Stomach smooth muscle (tissue), 2 donors: Measurements from ENCODE around the gene ASCL2.
A peak's percentile ranks its signal among the peaks of the same experiment; 100 is the strongest.

Source experiments
- H3K27ac ChIP-seq: one replicate; pipeline ENCODE4 v1.7.0; 2013; ENCODE audit warnings: mild to moderate bottlenecking, low read length, inconsistent platforms
- H3K27me3 ChIP-seq, 2 donors: one replicate each; pipeline ENCODE4 v1.7.0; 2013; ENCODE audit warnings: low read length in 2 of 2; ENCODE audit not compliant: insufficient read depth in 2 of 2, control insufficient read depth in 1 of 2
- H3K36me3 ChIP-seq, 2 donors: one replicate each; pipeline ENCODE4 v1.7.0; 2013; ENCODE audit warnings: low read length in 2 of 2; ENCODE audit not compliant: control insufficient read depth in 2 of 2, insufficient read depth in 2 of 2
- H3K4me1 ChIP-seq: one replicate; pipeline ENCODE4 v1.7.0; 2013; ENCODE audit warnings: low read length; ENCODE audit not compliant: control insufficient read depth, insufficient read depth
- H3K4me3 ChIP-seq, 2 donors: one replicate each; pipeline ENCODE4 v1.7.0; 2013; ENCODE audit warnings: low read length in 2 of 2
- H3K9ac ChIP-seq, 2 donors: one replicate each; pipeline ENCODE4 v1.7.0; 2013; ENCODE audit warnings: low read length in 2 of 2, mild to moderate bottlenecking in 1 of 2
- H3K9me3 ChIP-seq, 2 donors: one replicate each; pipeline ENCODE4 v1.7.0; 2013; ENCODE audit warnings: low read length in 2 of 2; ENCODE audit not compliant: control insufficient read depth in 2 of 2
- donor health status: healthy.
- donor health status: Pancreatic carcinoma.

The ASCL2 gene

GRCh38 chr11:2270322-2271076, at the start of gene ASCL2:
ASCL2 (minus strand) TSS chr11:2270588; CDS start chr11:2270332, 256 bp downstream.
- Histone ChIP-seq H3K27ac (no peak within 1 kb of the TSS), H3K27me3 (peaks cover 19 to 51% of the 10 kb centered on the region in 2 donors), H3K36me3 (no peaks in the 10 kb centered on the region), H3K9ac (no peak within 1 kb of the TSS), H3K4me1 (peaks cover 20% of the 10 kb centered on the region), H3K4me3 (peak within 1 kb of the TSS; percentile 25 to 49), H3K9me3 (no peaks in the 10 kb centered on the region)

DNA sequence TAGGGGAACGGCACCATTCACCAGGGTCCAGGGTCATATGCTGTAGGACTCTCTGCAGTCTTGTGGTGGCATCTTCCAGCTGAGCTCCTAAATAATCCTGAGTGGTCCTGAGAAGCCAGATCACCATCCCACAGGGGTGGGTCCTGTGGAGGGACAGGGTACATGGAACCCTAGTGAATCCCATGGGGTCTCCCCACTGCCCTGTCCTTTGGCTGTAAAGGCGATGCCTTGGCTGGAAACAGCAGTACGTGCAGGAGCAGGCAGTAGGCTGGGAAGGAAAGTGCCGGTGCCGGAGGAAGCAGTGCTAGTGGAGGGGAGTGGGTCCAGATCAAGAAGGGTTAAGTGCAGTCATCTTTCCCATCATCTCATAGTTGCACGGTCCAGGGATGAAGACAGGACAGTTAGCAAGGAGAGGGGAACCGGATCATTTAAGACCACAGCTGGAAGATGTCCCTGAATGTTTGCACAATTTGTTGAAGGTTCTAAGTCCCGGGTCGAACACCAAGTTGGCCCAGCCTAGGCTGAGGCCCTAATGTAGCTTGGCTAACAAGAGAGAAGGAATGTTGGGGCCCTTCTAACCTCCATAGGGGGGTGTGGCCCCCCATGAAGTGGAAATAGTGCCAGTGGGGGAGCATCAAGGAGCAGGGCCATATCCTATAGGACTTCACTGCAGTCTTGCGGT, 49.5 kb upstream of the ASCL2 start:
- peaks cover 0 to 10% of the 10 kb centered on the region in 2 donors for H3K9me3 ChIP-seq
- no peak overlapping the region for H3K9ac ChIP-seq
- no peaks in the 10 kb centered on the region for H3K27me3 ChIP-seq
- no peak overlapping the region for H3K4me3 ChIP-seq
- H3K4me1 ChIP-seq, result peaks cover 11% of the 10 kb centered on the region
- H3K27ac ChIP-seq, result no peak overlapping the region
- no peaks in the 10 kb centered on the region for H3K36me3 ChIP-seq

DNA sequence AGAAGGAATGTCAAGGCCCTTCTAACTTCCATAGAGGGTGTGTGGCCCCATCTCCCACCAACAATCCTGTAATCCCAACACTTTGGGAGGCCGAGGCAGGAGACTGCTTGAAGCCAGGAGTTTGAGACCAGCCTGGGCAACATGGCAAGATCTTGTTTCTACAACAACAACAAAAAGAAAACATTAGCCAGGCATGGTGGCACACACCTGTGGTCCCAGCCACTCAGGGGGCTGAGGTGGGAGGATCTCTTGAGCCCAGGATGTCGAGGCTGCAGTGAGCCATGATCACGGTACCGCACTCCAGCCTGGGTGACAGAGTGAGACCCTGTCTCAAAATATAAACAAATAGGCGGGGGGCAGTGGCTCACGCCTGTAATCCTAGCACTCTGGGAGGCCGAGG, 48.3 kb upstream of the ASCL2 start:
- no peak overlapping the region for H3K9ac ChIP-seq
- no peaks in the 10 kb centered on the region for H3K27me3 ChIP-seq
- H3K4me1 ChIP-seq, result peaks cover 23% of the 10 kb centered on the region
- no peak overlapping the region for H3K4me3 ChIP-seq
- no peaks in the 10 kb centered on the region for H3K36me3 ChIP-seq
- H3K9me3 ChIP-seq, result peaks cover 0 to 10% of the 10 kb centered on the region in 2 donors
- H3K27ac ChIP-seq, result no peak overlapping the region

DNA sequence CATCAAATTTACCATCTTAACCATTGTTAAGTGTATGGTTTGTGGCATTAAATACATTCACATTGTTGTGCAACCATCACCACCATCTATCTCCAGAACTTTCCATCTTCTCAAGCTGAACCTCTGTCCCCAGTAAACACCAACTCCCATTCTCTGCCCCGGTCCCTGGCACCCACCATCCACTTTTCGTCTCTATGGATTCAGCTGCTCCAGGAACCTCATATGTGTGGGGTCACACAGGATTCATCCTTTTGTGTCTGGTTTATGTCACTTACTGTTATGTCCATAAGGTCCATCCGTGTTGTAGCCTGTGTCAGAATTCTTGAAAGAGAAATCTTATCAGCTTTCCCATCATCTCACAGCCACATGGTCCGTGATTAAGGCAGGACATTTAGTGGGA, 47.7 kb upstream of the ASCL2 start:
- H3K27ac ChIP-seq, result no peak overlapping the region
- H3K9me3 ChIP-seq, result peaks cover 0 to 10% of the 10 kb centered on the region in 2 donors
- H3K27me3 ChIP-seq, result no peaks in the 10 kb centered on the region
- no peak overlapping the region for H3K9ac ChIP-seq
- H3K4me1 ChIP-seq, result peaks cover 29% of the 10 kb centered on the region
- H3K36me3 ChIP-seq, result no peaks in the 10 kb centered on the region
- no peak overlapping the region for H3K4me3 ChIP-seq

GRCh38 chr11:2317354-2318050, 47.1 kb upstream of the ASCL2 start:
- H3K27ac ChIP-seq, result no peak overlapping the region
- H3K36me3 ChIP-seq, result no peaks in the 10 kb centered on the region
- no peaks in the 10 kb centered on the region for H3K27me3 ChIP-seq
- peaks cover 0 to 10% of the 10 kb centered on the region in 2 donors for H3K9me3 ChIP-seq
- no peak overlapping the region for H3K4me3 ChIP-seq
- H3K4me1 ChIP-seq, result peaks cover 34% of the 10 kb centered on the region
- no peak overlapping the region for H3K9ac ChIP-seq

- no peak overlapping the region for H3K9ac ChIP-seq
- H3K27me3 ChIP-seq, result no peaks in the 10 kb centered on the region
- H3K36me3 ChIP-seq, result no peaks in the 10 kb centered on the region
- peaks cover 0 to 10% of the 10 kb centered on the region in 2 donors for H3K9me3 ChIP-seq
- peaks cover 39% of the 10 kb centered on the region for H3K4me1 ChIP-seq
- no peak overlapping the region for H3K27ac ChIP-seq
- no peak overlapping the region for H3K4me3 ChIP-seq
These were observed 46.5 kb upstream of the ASCL2 start for GRCh38 chr11:2316963-2317244.

- peaks cover 0 to 10% of the 10 kb centered on the region in 2 donors for H3K9me3 ChIP-seq
- H3K27me3 ChIP-seq, result no peaks in the 10 kb centered on the region
- no peaks in the 10 kb centered on the region for H3K36me3 ChIP-seq
- peaks cover 43% of the 10 kb centered on the region for H3K4me1 ChIP-seq
- peak overlapping the region; percentile 88 for H3K27ac ChIP-seq
- no peak overlapping the region for H3K9ac ChIP-seq
- H3K4me3 ChIP-seq, result no peak overlapping the region
These were observed 46.0 kb upstream of the ASCL2 start for GRCh38 chr11:2316169-2316962.

- no peaks in the 10 kb centered on the region for H3K27me3 ChIP-seq
- H3K27ac ChIP-seq, result peak overlapping the region; percentile 88
- no peaks in the 10 kb centered on the region for H3K36me3 ChIP-seq
- peaks cover 47% of the 10 kb centered on the region for H3K4me1 ChIP-seq
- H3K4me3 ChIP-seq, result peak overlapping the region in 1 of 2 donors; percentile 57
- peaks cover 0 to 10% of the 10 kb centered on the region in 2 donors for H3K9me3 ChIP-seq
- H3K9ac ChIP-seq, result peak overlapping the region; percentile 48 to 51
These were observed 45.2 kb upstream of the ASCL2 start for GRCh38 chr11:2315395-2316168.

DNA sequence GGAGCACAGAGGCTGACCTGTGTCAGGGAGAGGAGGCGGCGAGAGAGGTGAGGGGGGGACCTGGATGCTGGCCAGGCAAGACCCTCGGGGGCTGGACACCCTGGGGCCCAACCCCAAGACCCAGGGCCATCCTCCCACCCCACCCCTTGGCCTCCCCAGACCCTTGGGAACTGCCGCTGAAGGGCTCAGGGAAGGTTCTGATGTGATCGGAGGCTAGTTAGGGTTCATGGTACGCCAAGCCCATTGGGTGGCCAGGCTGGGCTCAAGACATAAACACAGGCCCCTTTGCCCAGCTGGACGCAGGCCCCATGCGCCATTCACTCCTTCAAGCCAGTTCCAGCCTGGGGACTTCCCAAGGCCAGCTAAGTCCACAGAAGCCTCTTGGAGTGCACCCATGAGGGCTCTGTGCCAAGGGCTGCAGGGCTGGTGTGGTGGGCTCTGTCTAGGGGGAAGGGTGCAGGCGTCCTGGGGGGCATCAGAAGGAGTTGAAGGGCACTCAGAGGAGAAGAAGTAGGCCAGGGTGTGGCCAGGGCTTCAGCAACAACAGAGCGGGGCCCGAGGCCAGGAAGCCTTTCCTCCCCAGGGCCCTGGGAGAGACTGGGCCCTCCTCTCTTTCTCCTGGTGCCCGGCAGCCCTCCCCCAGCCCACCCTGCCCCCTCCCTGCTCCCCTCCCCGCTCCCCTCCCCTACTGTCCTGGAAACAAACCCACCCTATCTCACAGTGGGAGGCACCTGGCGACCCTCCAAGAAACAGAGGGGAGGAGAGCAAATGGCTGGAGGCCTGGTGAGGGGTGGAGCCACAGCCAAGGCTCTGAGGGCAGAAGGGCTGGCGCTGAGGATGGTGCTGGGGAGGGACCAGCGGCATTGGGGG, 44.4 kb upstream of the ASCL2 start:
- no peaks in the 10 kb centered on the region for H3K27me3 ChIP-seq
- no peaks in the 10 kb centered on the region for H3K36me3 ChIP-seq
- H3K9me3 ChIP-seq, result peaks cover 0 to 10% of the 10 kb centered on the region in 2 donors
- peak overlapping the region; percentile 89 for H3K27ac ChIP-seq
- H3K4me3 ChIP-seq, result peak overlapping the region in 1 of 2 donors; percentile 57
- peak overlapping the region; percentile 51 to 60 for H3K9ac ChIP-seq
- peaks cover 47% of the 10 kb centered on the region for H3K4me1 ChIP-seq
